NCI-H2227 (cell line): Measurements from ENCODE around the gene SGTA.
"Not testable (repeated sequence)": the region's sequence is repeated elsewhere in the genome, so short reads cannot be mapped to it uniquely, and the experiment has no call there.

ENCODE experiments used
- DNase-seq: peaks from one replicate; lab custom pipeline; 2025; ENCODE audit not compliant: unreplicated experiment; lab: John Stamatoyannopoulos, UW

SGTA gene, protein sequence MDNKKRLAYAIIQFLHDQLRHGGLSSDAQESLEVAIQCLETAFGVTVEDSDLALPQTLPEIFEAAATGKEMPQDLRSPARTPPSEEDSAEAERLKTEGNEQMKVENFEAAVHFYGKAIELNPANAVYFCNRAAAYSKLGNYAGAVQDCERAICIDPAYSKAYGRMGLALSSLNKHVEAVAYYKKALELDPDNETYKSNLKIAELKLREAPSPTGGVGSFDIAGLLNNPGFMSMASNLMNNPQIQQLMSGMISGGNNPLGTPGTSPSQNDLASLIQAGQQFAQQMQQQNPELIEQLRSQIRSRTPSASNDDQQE

DNA sequence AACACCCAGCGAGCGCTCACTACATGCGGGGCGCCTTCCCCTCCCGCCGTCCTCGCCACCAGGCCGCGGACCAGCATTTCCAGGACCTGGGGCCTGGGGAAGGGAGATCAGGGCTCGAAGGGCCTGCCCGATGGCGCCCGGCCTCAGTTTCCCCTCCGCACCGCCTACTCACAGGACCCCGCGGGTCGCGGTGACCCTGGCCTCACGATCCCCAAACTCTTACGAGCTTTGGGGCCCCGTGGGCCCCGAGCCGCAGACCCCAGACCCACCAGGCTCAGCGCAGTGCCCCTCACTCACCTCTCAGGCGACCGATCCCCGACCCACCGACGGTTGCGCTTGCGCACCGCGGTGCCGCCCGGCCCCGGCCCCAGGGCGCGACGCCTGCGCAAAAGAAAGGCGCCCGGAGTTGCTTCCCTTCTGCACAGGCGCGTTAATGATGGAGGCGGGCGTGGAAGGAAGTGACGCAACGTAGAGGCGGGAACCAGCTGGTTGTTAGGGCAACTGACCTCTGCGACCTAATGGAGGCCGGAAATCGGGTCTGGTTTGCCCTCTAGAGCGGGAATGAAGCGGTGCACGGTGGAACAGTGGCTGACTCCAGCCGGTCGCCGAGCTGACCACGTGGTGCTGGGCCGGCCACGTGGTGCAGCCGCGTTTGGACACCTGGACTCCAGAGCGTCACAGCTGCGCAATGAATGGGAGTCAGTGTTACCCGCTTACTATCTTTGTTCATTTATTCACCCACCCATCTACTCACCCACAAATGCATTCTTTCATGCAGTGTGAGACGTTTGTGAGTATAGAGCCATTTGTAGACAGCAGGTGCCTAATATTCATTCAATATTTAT, at the start of gene SGTA:
TSS of gene SGTA (minus strand) at position 338 of the 845 bp plus-strand sequence. CDS start 14,205 bp downstream, outside the sequence.
- DNase-seq, result peak; percentile 97

GRCh38 chr19:2827840-2828489, 44.9 kb upstream of the SGTA start:
- no peak for DNase-seq

GRCh38 chr19:2827022-2827421, 43.9 kb upstream of the SGTA start:
- no peak for DNase-seq

- DNase-seq, result no peak
These were observed 41.1 kb upstream of the SGTA start for GRCh38 chr19:2824129-2824528.

- DNase-seq, result no peak
These were observed 40.6 kb upstream of the SGTA start for GRCh38 chr19:2823646-2824045.

- DNase-seq, result no peak
These were observed 39.8 kb upstream of the SGTA start for GRCh38 chr19:2822846-2823245.

DNA sequence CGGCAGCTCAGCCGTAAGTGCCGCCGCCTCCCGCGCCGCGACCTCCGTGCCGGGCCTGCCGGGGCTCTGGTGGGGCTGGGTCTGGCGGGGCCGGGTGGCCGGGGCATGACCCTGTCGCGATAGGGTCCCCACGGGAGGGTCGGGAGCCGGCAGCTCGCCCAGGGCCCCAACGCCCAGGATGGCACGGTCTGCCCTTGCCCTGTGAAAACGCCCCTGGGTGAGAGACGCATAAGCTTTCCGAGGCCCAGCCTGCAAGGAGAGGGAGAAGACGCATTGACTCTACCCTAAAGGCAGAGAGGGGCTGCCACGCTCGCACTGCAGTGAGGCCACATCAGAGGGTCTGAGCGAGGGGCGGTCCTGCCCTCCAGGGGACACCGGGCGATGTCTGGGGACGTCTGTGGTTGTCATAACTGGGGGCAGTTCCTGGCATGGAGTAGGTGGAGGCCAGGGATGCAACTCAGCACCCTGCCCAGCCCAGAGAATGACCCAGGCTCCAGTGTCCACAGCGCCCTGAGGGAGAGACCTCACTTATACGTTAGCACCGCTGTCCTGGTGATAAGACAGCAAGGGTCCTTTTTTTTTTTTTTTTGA, 37.1 kb upstream of the SGTA start:
- peak; percentile 33 for DNase-seq

DNA sequence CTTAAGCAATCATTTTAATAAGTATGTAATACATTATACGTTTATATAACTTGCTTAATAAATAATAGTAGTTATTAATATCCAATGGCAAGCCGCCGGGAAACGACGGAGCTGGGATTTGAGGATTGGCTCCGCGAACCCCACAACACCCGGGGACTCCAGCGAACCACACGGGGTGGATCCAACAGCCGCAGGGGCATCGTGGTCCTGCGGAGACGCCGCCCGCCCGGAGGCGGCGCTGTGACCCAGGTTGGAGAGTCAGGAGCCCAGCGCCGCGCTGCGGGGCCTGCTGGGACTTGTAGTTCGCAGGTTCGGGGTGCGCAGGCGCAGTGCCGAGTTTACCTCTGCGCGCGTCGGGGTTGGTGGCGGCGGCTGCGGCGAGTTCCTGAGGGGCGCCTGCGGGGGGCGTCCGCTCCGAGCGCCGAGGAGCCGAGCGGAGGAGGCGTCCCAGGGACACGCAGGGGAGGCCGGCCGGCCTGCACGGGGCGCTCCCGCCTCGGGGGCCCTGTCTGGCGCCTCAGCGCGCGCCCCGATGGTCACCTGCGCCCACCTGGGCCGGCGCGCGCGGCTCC, 36.6 kb upstream of the SGTA start, which contains the start of gene ZNF554:
TSS of gene ZNF554 (plus strand) at position 329 of the 572 bp plus-strand sequence. CDS start at position 533, 204 bp downstream.
- DNase-seq, result peak; percentile 97

GRCh38 chr19:2817237-2817829, 34.3 kb upstream of the SGTA start:
- not testable (repeated sequence) for DNase-seq

GRCh38 chr19:2816641-2817040, 33.6 kb upstream of the SGTA start:
- DNase-seq, result no peak

GRCh38 chr19:2815923-2816322, 32.9 kb upstream of the SGTA start:
- DNase-seq, result no peak

GRCh38 chr19:2815191-2815614, 32.1 kb upstream of the SGTA start:
- DNase-seq, result no peak

DNA sequence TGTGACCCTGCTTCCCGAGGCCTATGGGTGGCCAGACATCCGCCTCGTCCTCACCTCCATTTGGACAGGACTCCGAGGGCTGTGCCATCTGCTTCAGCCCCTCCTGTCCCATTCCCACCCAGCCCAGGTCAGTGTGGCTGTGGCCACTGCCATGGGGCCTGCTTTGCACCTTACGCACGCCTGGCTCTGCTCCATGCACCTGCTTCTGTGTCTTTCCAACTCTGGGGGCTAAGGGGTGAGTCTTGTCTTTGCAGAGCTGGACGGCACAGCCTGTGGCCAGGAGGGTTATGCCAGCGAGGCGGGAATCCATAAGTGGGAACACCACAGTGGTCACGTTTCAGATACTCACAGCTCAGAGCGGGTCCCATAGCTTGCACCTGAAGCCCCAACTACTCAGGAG, 31.4 kb upstream of the SGTA start:
- no peak for DNase-seq

- DNase-seq, result no peak
These were observed 30.4 kb upstream of the SGTA start for GRCh38 chr19:2813235-2814160.

DNA sequence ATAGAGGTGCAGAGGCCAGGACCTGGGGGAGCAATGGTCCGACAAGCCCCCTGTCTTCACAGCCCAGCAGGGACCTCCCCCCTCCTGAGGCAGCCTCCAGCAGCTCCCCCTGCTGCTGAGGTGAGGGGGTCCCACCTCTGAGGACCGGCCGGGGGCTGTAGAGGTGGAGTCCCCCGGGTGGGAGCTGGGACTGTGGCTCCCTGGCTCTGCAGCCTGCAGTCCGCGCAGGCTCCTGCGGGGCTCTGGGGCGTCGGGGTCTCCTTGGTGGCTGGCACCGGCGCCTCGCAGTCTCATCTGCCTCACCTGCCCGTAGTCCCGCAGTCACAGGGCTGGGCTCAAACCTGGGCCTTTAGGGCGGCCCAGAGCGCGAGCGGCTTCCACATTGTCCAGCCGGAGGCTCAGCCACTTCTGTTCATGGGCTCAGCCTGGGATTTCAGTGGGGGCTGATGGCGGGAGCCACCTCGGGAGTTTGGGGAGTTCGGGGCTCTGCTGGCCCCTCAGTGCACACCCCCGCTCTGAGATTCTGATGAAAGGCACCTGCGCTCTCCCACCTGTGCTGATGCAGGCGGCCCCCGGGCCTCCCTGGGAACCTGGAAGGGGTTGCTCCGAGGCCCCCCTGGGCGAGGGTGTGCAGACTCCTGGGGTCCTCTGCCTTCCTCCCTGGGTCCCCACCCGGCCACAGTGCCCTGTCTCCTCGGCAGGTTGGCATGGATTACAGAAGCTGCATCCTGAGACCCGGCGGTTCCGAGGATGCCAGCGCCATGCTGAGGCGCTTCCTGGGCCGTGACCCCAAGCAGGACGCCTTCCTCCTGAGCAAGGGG, 29.6 kb upstream of the SGTA start:
- DNase-seq, result no peak

DNA sequence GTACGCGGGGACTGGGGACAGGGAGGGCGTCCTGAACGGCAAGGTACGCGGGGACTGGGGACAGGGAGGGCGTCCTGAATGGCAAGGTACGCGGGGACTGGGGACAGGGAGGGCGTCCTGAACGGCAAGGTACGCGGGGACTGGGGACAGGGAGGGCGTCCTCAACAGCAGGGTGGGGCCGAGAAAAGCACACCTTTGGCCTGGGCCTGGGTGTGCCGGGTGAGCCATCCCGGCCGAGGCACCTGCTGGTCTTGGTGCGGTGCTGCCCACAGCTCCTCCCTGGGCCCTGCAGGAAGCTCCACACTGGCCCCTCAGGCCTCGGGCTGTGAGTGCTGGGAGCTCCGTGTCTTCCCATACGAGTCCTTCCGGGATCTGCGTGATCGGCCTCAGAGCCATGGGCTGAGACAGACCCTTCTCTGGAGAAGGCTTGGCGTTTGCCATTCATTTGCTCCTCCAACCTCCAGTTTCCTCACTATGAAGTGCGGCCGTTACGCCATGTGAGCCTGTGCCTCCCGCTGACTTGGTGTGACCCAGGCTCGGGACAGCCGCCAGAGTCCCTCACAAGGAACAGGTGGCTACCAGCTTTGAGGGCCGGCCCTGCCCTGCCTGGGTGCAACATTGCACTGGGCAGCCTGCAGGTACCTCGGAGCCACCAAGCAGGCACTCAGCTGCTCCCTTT, 28.8 kb upstream of the SGTA start:
- DNase-seq, result no peak

- no peak for DNase-seq
These were observed 28.2 kb upstream of the SGTA start for GRCh38 chr19:2811221-2811722.
